A673 (cell line): ENCODE results near the gene CHST12. TPM values are rescaled to one million over a fixed set of nuclear protein-coding genes. Genes with fewer than 3 reads are reported as not detected.

Experiments
- BruUV-seq: library from RNA; stranded (reverse); fragments of 400-500 nt; replicated peaks from 2 replicates; lab custom pipeline; 2021; lab: Mats Ljungman, UMichigan
- CTCF ChIA-PET: fragments of 300-600 bp; sonication (Branson Sonifier 250); formaldehyde crosslinking; loops from one replicate; lab custom pipeline; 2022; ENCODE audit warnings: antibody characterized with exemption; lab: Charles Lee
- POLR2A ChIA-PET: fragments of 300-600 bp; sonication (Branson Sonifier 250); formaldehyde crosslinking; loops from one replicate; lab custom pipeline; 2022; ENCODE audit warnings: antibody characterized with exemption; ENCODE audit not compliant: low non-redundant PET; lab: Charles Lee
- DNase-seq: peaks from one replicate; pipeline ENCODE4 v3.0.0-alpha.2; 2015; ENCODE audit warnings: low spot score
- H3K27ac ChIP-seq: fragments of 200-600 bp; sonication (generic); 2 replicates; pipeline ENCODE4 v1.5.1; 2016; ENCODE audit warnings: mixed run types, low read depth, mild to moderate bottlenecking, mixed read lengths, antibody characterized with exemption, low read length; ENCODE audit not compliant: poor library complexity, severe bottlenecking
- H3K27me3 ChIP-seq: fragments of 200-600 bp; sonication (generic); replicated peaks from 2 replicates; pipeline ENCODE4 v1.6.1; 2017; ENCODE audit warnings: mixed run types, low read depth, mild to moderate bottlenecking, mixed read lengths, antibody characterized with exemption, low read length; ENCODE audit not compliant: insufficient read depth, poor library complexity
- H3K36me3 ChIP-seq: fragments of 200-600 bp; sonication (generic); 2 replicates; pipeline ENCODE4 v1.6.1; 2016; ENCODE audit warnings: mixed run types, mild to moderate bottlenecking, mixed read lengths, antibody characterized with exemption, low read length; ENCODE audit not compliant: insufficient read depth, poor library complexity, severe bottlenecking
- H3K4me1 ChIP-seq: fragments of 200-600 bp; sonication (generic); 2 replicates; pipeline ENCODE4 v1.6.1; 2017; ENCODE audit warnings: mixed run types, mild to moderate bottlenecking, mixed read lengths, antibody characterized with exemption, low read length; ENCODE audit not compliant: insufficient read depth, poor library complexity, severe bottlenecking
- H3K4me3 ChIP-seq: fragments of 200-600 bp; sonication (generic); 2 replicates; pipeline ENCODE4 v1.5.1; 2016; ENCODE audit warnings: low read depth, mixed run types, mild to moderate bottlenecking, mixed read lengths, low read length; ENCODE audit not compliant: poor library complexity, severe bottlenecking
- H3K9me3 ChIP-seq: fragments of 200-600 bp; sonication (generic); 2 replicates; pipeline ENCODE4 v1.6.1; 2016; ENCODE audit warnings: mixed run types, low read depth, mild to moderate bottlenecking, mixed read lengths, antibody characterized with exemption, low read length; ENCODE audit not compliant: poor library complexity, severe bottlenecking
- CTCF ChIP-seq: fragments of 300-800, 200-600 bp; sonication (generic); conservative IDR thresholded peaks from 2 replicates; pipeline ENCODE4 v1.5.1; 2017; ENCODE audit warnings: low read depth, mild to moderate bottlenecking, antibody characterized with exemption, low read length, moderate library complexity, mixed read lengths
- EZH2 ChIP-seq: fragments of 200-600 bp; sonication (generic); IDR thresholded peaks from 2 replicates; pipeline ENCODE4 v1.6.1; 2017; ENCODE audit warnings: borderline replicate concordance, low read depth, mild to moderate bottlenecking, mixed read lengths, antibody characterized with exemption, low read length; ENCODE audit not compliant: poor library complexity, severe bottlenecking
- intact Hi-C: fragments of 100-400 bp; cut with micrococcal nuclease; formaldehyde crosslinking; loops from one replicate; pipeline ENCODE4 v1.10.0; 2022; ENCODE audit not compliant: unreplicated experiment
- total RNA-seq: library from RNA; stranded (reverse); gene quantifications from 2 replicates; pipeline ENCODE4 v1.2.3, GENCODE V29; 2021

Gene CHST12
- total RNA-seq, 1 experiment from 2014 or later, result 21.8 TPM

GRCh38 chr7:2425749-2426148, 22.3 kb downstream of the CHST12 start:
- no TSS peak for BruUV-seq
- Histone ChIP-seq H3K9me3 (no peaks in the 10 kb centered on the region), H3K4me1 (no peaks in the 10 kb centered on the region), H3K27ac (no peak overlapping the region), H3K4me3 (no peak overlapping the region), H3K36me3 (no peaks in the 10 kb centered on the region), H3K27me3 (no peaks in the 10 kb centered on the region)
- no peak for DNase-seq
- TF ChIP-seq CTCF (no peak), EZH2 (no peak)
- ChIA-PET POLR2A (no interaction called here), CTCF (no interaction called here)
- intact Hi-C loops, result no loop called here

- Histone ChIP-seq H3K36me3 (peaks cover 3% of the 10 kb centered on the region), H3K27ac (no peak overlapping the region), H3K9me3 (no peaks in the 10 kb centered on the region), H3K4me1 (no peaks in the 10 kb centered on the region), H3K27me3 (no peaks in the 10 kb centered on the region), H3K4me3 (no peak overlapping the region)
- POLR2A ChIA-PET, result no interaction called here
- CTCF ChIA-PET, result no interaction called here
- intact Hi-C loops, result no loop called here
- peak; percentile 34 for DNase-seq
- TF ChIP-seq CTCF (peak; percentile 77), EZH2 (no peak)
- BruUV-seq, result no TSS peak
These were observed 28.0 kb downstream of the CHST12 start for GRCh38 chr7:2431260-2431867.

DNA sequence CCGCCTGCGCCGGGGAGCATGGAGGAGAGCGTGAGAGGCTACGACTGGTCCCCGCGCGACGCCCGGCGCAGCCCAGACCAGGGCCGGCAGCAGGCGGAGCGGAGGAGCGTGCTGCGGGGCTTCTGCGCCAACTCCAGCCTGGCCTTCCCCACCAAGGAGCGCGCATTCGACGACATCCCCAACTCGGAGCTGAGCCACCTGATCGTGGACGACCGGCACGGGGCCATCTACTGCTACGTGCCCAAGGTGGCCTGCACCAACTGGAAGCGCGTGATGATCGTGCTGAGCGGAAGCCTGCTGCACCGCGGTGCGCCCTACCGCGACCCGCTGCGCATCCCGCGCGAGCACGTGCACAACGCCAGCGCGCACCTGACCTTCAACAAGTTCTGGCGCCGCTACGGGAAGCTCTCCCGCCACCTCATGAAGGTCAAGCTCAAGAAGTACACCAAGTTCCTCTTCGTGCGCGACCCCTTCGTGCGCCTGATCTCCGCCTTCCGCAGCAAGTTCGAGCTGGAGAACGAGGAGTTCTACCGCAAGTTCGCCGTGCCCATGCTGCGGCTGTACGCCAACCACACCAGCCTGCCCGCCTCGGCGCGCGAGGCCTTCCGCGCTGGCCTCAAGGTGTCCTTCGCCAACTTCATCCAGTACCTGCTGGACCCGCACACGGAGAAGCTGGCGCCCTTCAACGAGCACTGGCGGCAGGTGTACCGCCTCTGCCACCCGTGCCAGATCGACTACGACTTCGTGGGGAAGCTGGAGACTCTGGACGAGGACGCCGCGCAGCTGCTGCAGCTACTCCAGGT, 29.7 kb downstream of the CHST12 start:
- CTCF ChIA-PET, result interaction anchor here (0.7 kb wide), 1 partner anchor 45 kb away, joined by 6 read pairs; no protein-coding TSS in a partner anchor
- H3K36me3 ChIP-seq, result peaks cover 3% of the 10 kb centered on the region
- DNase-seq, result no peak
- H3K9me3 ChIP-seq, result no peaks in the 10 kb centered on the region
- TF ChIP-seq CTCF (no peak), EZH2 (no peak)
- no peak overlapping the region for H3K27ac ChIP-seq
- H3K4me3 ChIP-seq, result no peak overlapping the region
- no peaks in the 10 kb centered on the region for H3K27me3 ChIP-seq
- H3K4me1 ChIP-seq, result no peaks in the 10 kb centered on the region
- intact Hi-C loops, result no loop called here
- POLR2A ChIA-PET, result no interaction called here
- BruUV-seq, result no TSS peak
